Vagina (tissue), 2 donors: ENCODE results near the gene B3GALNT2. TPM values are rescaled to one million over a fixed set of nuclear protein-coding genes. Genes with fewer than 3 reads are reported as not detected.

Experiments
- DNase-seq, 2 donors: peaks; one replicate each; pipeline ENCODE4 v3.0.0-alpha.2; 2017; ENCODE audit errors: extremely low spot score in 2 of 2
- H3K27ac ChIP-seq: fragments of 200-600 bp; sonication (generic); one replicate; pipeline ENCODE4 v1.5.1; 2019
- H3K27me3 ChIP-seq: fragments of 200-600 bp; sonication (generic); one replicate; pipeline ENCODE4 v1.5.1; 2019
- H3K36me3 ChIP-seq, 2 donors: fragments of 200-600 bp; sonication (generic); one replicate each; pipeline ENCODE4 v1.5.1; 2017 to 2019
- H3K4me1 ChIP-seq: fragments of 200-600 bp; sonication (generic); one replicate; pipeline ENCODE4 v1.5.1; 2019
- H3K4me3 ChIP-seq, 2 donors: fragments of 200-600 bp; sonication (generic); 1 replicate in 1 of 2; 2 replicates in 1 of 2; pipeline ENCODE4 v1.5.1; 2016 to 2019
- H3K9me3 ChIP-seq: fragments of 200-600 bp; sonication (generic); one replicate; pipeline ENCODE4 v1.5.1; 2019
- POLR2A ChIP-seq, 2 donors: fragments of 450-650 bp; IDR thresholded peaks; one replicate each; pipeline ENCODE4 v1.6.1; 2017; ENCODE audit warnings: antibody characterized with exemption in 2 of 2, mild to moderate bottlenecking in 2 of 2, moderate library complexity in 2 of 2
- POLR2AphosphoS5 ChIP-seq, 2 donors: sonication (generic); formaldehyde crosslinking; IDR thresholded peaks; one replicate each; pipeline ENCODE4 v1.9.0; 2017; ENCODE audit warnings: antibody characterized with exemption in 2 of 2, mild to moderate bottlenecking in 2 of 2, low read depth in 1 of 2; ENCODE audit not compliant: insufficient read depth in 1 of 2
- intact Hi-C: fragments of 100-400 bp; cut with DNase I; formaldehyde crosslinking; loops from one replicate; pipeline ENCODE4 v1.15.1; 2023
- total RNA-seq: library from RNA; depleted of rRNA; stranded (reverse); fragments of >200 nt; gene quantifications from one replicate; pipeline ENCODE4 v1.2.3, GENCODE V29; 2016
- TF ChIP-seq, protein P1 (sequence below), 3 experiments: fragments of 450-650 bp in 2 of 3; fragments of 200-600 bp in 1 of 3; sonication (generic) in 1 of 3; IDR thresholded peaks; one replicate each; pipeline ENCODE4 v1.5.1; 2017 to 2019; ENCODE audit warnings: antibody characterized with exemption in 3 of 3, mild to moderate bottlenecking in 2 of 3, moderate library complexity in 2 of 3

B3GALNT2 gene
- total RNA-seq, 1 donor from 2014 or later, result 48.6 TPM

DNA sequence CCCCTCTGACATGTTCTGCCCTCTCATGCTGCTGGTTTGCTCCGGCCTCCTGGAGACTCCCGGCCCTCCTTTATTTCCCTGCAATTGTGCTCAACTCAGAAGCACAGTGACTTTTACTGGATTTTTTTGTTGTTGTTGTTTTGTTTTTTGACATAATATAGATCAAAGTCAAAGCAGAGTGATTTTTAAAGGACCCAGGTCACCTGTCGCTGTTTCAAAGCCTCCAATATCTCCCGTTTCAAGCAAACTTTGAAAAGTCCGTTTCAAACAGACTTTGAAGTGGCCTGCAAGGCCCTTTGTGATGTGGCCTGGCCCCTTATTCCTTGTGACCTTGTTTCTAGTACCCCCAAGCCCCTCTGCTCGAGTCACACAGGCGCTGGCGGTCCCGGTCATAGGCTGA is 78.9 kb downstream of the B3GALNT2 start:
- no peaks in the 10 kb centered on the region for H3K4me1 ChIP-seq
- DNase-seq, result no peak
- intact Hi-C loops, result no loop called here
- H3K27me3 ChIP-seq, result no peaks in the 10 kb centered on the region
- no peaks in the 10 kb centered on the region for H3K9me3 ChIP-seq
- H3K4me3 ChIP-seq, result no peak overlapping the region
- no peak overlapping the region for H3K27ac ChIP-seq
- no peak for TF ChIP-seq POLR2AphosphoS5 (IDR thresholded peaks at IDR 0.05; ENCODE audit: insufficient read depth in 1 of 2, low read depth in 1 of 2)
- no peak for TF ChIP-seq POLR2A (IDR thresholded peaks at IDR 0.05)
- TF ChIP-seq, protein P1, sequence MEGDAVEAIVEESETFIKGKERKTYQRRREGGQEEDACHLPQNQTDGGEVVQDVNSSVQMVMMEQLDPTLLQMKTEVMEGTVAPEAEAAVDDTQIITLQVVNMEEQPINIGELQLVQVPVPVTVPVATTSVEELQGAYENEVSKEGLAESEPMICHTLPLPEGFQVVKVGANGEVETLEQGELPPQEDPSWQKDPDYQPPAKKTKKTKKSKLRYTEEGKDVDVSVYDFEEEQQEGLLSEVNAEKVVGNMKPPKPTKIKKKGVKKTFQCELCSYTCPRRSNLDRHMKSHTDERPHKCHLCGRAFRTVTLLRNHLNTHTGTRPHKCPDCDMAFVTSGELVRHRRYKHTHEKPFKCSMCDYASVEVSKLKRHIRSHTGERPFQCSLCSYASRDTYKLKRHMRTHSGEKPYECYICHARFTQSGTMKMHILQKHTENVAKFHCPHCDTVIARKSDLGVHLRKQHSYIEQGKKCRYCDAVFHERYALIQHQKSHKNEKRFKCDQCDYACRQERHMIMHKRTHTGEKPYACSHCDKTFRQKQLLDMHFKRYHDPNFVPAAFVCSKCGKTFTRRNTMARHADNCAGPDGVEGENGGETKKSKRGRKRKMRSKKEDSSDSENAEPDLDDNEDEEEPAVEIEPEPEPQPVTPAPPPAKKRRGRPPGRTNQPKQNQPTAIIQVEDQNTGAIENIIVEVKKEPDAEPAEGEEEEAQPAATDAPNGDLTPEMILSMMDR (IDR thresholded peaks at IDR 0.05), result no peak
- no peaks in the 10 kb centered on the region for H3K36me3 ChIP-seq

DNA sequence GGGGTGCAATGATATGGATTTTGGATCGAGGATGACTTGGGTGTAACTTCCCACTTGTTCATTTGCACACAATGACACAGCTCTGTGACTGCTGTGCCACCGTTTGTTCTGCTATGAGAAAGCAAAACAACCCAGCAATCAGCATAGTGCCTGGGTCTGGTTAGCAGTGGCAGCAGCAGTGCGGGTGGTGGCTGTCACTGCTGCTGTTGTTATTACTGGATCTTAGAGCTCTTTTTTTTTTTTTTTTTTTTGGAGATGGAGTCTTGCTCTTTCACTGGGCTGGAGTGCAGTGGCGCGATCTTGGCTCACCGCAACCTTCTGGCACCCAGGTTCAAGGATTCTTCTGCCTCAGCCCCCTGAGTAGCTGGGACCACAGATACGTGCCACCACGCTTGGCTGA is 80.2 kb downstream of the B3GALNT2 start:
- Histone ChIP-seq H3K36me3 (no peaks in the 10 kb centered on the region), H3K9me3 (no peaks in the 10 kb centered on the region), H3K4me3 (no peak overlapping the region), H3K4me1 (no peaks in the 10 kb centered on the region), H3K27me3 (no peaks in the 10 kb centered on the region), H3K27ac (no peak overlapping the region)
- intact Hi-C loops, result no loop called here
- DNase-seq, result no peak
- TF ChIP-seq, protein P1 (IDR thresholded peaks at IDR 0.05), result no peak
- TF ChIP-seq POLR2A (IDR thresholded peaks at IDR 0.05) (no peak), POLR2AphosphoS5 (IDR thresholded peaks at IDR 0.05; ENCODE audit: insufficient read depth in 1 of 2, low read depth in 1 of 2) (no peak)

DNA sequence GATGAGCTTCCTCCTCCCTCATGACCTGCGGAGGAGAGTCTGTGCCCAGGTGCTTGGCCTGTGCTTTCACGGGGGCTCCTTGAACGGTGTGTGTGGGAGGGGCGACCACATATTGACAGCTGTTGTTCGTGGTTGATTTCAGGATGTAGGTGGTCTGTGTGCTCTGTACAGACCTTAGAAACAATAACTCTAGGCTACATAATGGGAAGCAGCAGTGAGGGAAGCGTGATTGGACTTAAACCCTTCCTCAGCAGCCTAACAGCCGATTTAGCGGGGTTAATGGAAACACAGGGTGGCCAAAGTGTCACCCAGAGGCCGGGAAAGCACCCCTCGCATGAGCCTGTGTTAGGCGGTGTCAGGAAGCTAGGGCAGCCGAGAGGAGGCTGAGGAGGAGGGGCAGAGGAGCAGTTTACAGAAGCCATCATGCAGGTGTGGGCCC is 81.0 kb downstream of the B3GALNT2 start:
- H3K4me3 ChIP-seq, result no peak overlapping the region
- TF ChIP-seq, protein P1 (IDR thresholded peaks at IDR 0.05), result no peak
- no peak for TF ChIP-seq POLR2A (IDR thresholded peaks at IDR 0.05)
- H3K36me3 ChIP-seq, result no peaks in the 10 kb centered on the region
- no peaks in the 10 kb centered on the region for H3K27me3 ChIP-seq
- intact Hi-C loops, result no loop called here
- H3K27ac ChIP-seq, result no peak overlapping the region
- H3K4me1 ChIP-seq, result no peaks in the 10 kb centered on the region
- no peak for DNase-seq
- no peaks in the 10 kb centered on the region for H3K9me3 ChIP-seq

DNA sequence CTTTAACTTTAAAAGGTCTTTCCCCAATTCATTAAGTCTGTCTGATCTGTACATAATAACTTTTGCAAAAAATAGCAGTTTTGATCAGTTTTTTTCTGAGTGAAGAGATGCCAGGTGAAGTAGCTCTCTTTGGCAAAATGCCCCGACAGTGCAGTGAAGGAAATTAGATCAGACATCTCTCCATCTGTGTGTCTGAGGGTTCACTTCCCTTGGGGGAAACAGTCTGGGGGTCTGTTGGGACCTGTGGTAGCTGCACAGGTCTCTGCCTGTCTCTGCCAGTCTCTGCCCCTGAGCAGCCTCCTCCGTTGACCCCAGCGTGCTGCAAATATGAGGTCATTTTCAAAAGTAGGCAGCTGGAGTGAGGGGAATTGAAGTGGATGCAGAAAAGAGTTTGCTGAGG is 82.5 kb downstream of the B3GALNT2 start:
- H3K4me1 ChIP-seq, result no peaks in the 10 kb centered on the region
- H3K9me3 ChIP-seq, result no peaks in the 10 kb centered on the region
- no peaks in the 10 kb centered on the region for H3K36me3 ChIP-seq
- intact Hi-C loops, result no loop called here
- no peak for DNase-seq
- no peak overlapping the region for H3K27ac ChIP-seq
- no peak overlapping the region for H3K4me3 ChIP-seq
- no peaks in the 10 kb centered on the region for H3K27me3 ChIP-seq
- TF ChIP-seq POLR2AphosphoS5 (IDR thresholded peaks at IDR 0.05; ENCODE audit: insufficient read depth in 1 of 2, low read depth in 1 of 2) (no peak), POLR2A (IDR thresholded peaks at IDR 0.05) (no peak)
- TF ChIP-seq, protein P1 (IDR thresholded peaks at IDR 0.05), result no peak

DNA sequence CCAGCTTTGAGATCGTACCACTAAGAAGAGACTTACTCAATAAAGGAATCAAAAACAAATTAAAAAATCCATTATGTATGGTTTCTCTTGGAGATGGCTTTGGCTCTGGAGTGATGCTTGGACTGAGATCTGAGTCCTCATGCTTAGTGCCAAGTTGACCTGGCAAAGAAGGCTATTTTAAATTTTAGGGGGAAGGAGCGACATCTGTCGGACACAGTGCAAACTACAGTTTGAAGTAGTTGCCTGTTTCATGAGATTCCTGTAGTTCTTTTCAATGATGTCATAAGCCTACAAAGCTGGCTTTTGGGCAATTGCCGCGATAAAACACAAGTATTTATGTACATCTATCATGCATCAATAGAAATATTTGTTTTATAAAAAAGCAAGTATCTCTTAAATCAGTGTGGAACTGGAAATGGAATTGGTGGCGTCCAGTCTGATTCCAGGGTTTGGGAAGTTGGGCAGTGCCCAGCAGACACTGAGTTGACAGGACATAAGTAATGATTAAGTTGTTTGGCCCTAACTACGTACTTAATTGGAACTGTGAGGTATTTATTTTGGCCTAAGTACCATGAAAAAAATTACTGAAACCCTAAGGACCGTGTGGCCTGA is 87.1 kb downstream of the B3GALNT2 start:
- Histone ChIP-seq H3K4me1 (no peaks in the 10 kb centered on the region), H3K27ac (no peak overlapping the region), H3K27me3 (no peaks in the 10 kb centered on the region), H3K9me3 (no peaks in the 10 kb centered on the region), H3K36me3 (no peaks in the 10 kb centered on the region), H3K4me3 (no peak overlapping the region)
- intact Hi-C loops, result loop anchor here (1.0 to 2.0 kb wide), 2 partner anchors 162 to 313 kb away; no protein-coding TSS in a partner anchor
- TF ChIP-seq POLR2AphosphoS5 (IDR thresholded peaks at IDR 0.05; ENCODE audit: insufficient read depth in 1 of 2, low read depth in 1 of 2) (peak in 1 of 2 donors; percentile 37), POLR2A (IDR thresholded peaks at IDR 0.05) (no peak)
- TF ChIP-seq, protein P1 (IDR thresholded peaks at IDR 0.05), result peak; percentile 72 to 89 (median 83)
- no peak for DNase-seq
